ENCODE measurements around the gene ZNF827.

GRCh38 chr4:145709336-145709735, 229.3 kb downstream of the ZNF827 start:
- TF ChIP-seq CTCF (IDR thresholded peaks at IDR 0.05) (no peak), REST (IDR thresholded peaks at IDR 0.05; ENCODE audit: insufficient read depth in 1 of 2, low read depth in 2 of 2, low read length in 1 of 2) (no peak)
